Dedifferentiated amniotic fluid mesenchymal stem cell (primary cell): ENCODE data around the gene ASPDH.

ENCODE experiments used
- DNase-seq: peaks from one replicate; pipeline ENCODE4 v3.0.0-alpha.2; 2016; ENCODE audit errors: extremely low spot score

Gene ASPDH

DNA sequence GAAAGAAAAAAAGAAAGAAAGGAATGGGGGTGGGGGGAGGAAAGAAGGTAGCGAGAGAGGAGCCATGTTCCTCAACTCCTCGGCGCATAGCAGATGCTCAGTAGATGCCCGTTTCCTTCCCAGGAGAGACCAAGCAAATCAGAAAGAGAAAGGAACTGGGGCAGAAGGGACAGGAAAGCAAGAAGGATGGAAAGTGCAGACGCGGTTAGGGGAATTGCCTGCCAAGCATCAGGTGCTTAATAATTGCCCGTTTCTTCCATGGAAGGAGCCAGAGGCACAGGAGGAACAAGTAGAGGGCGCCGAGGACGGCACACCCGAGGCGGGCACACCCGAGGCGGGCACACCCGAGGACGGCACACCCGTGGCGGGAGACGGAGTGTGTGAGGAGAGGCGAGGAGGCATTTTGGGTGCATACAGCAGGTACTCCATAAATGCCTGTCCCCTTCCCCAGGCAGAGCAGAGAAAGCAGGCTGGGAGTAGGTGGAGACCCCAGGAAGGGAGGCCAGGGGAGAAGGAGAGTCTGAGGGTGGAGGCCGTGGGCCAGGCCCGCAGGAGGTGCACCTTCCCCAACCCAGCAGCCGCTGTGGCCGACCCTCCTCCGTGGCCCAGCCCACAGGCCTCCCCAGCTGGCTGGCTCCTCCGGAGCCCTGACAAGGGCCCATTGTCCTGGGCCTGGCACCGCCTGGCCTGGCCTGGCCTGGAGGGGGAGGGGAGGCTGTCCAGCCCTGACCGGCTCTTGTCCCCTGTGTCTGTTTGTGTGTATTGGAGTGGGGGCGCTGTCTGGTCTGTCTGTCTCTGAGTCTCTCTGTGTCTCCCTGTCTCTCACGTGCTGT is 17.3 kb downstream of the ASPDH start:
- DNase-seq = no peak

DNA sequence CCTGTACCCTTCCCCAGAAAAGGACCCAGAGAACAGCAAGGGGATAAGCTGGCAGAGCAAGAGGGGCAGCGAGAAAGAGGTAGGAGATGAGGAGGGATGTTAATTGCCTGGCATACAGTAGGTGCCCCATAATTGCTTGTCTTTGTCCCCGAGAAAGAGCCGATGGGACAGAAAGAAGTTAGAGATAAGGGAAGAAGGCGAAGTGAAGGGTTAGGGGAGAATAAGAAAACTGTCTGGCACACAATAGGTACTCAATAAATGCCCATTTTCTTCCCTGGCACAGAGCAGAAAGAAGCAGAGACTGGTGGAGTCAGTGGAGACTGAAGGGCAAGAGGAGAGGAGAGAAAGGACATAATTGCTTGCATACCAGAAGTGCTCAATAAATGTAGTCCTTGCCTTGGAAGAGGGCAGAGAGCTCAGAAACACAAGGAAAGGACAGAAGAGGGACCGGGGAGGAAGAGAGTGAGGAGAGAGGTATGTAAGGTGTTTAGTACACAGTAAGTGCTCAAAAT is 18.6 kb downstream of the ASPDH start:
- no peak for DNase-seq

DNA sequence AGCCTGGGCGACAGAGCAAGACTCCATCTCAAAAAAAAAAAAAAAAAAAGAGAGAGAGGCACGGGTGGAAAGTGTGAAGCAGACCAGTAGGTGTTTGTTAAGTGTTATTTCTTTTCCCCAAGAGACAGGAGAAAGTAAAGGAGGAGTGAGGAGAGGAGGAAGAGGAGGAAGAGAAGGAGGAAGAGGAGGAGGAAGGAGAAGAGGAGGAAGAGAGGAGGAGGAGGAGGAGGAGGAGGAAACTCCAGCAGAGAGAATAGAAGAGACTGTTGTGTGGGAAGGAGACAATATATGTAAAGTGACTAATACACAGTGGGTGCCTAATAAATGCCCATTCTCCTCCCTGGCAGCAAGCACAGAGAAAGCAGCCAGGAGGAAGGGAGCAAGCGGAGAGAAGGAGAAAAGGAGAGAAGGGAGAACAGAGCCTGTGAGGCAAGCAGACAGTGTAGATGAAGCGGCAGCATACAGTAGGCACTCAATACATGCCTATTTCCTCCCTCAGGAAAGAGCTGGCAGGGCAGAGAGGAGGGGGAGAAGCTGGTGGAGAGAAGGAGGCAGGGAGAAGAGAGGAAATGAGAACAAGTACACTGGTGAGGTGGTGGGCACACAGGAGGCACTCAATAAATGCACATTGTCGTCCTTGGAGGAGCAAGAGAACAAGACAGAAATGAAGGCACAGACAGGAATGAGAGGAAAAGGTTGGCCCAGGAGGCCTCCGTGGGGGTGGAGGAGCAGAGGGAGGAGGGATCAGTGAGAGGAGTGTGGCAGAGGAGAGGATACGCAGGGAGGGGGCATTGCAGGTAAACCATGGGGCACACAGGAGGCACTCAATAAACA is 19.3 kb downstream of the ASPDH start:
- DNase-seq = no peak

DNA sequence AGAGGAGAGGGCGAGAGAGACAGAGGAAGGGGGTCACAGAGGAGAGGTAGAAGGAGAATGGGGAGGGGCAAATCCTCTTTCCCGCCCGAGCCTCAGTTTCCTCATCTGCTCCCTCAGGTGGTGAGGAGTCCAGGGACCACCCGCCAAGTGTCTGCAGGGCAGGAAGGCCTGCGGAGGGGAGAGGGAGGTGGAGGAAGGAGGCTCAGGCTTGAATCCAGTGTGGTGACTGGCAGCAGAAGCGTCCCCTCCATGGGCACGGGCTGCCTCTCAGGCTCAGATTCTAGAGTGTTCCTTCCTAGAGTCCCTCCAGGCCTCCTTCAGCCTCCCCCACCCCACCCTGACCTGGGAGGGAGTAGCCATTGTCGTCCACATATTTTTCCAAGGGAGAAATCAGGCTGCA is 20.5 kb downstream of the ASPDH start:
- DNase-seq = no peak

DNA sequence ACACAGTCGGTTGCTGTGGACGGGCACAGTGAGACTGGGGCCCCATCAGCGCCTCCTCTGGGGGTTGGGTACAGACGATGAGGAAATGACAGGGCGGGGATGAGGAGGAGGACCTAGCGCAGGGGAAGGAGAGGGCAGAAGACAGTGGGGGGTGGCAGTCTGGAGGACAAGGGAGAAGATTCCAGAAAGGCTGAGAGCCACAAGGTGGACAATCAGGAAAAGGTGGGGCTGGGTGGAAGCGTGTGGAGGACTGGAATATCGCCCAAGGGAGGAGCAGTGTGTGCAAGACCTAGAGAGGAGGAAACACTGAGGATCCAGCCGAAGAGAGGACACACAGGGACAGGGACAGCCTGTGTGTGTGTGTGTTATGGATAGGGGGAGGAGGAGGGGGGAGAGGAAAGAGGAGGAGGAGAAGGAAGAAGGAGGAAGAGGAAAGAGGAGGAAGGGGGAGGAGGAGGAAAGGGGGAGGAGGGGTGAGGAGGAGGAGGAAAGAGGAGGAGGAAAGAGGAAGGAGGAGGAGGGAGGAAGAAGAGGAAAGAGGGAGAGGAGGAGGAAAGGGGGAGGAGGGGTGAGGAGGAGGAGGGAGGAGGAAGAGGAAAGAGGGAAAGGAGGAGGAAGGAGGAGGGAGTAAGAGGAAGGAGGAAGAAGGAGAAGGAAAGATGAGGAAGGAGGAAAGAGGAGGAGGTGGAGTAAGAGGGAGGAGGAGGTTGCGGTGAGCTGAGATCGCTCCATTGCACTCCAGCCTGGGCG is 21.2 kb downstream of the ASPDH start:
- no peak for DNase-seq

DNA sequence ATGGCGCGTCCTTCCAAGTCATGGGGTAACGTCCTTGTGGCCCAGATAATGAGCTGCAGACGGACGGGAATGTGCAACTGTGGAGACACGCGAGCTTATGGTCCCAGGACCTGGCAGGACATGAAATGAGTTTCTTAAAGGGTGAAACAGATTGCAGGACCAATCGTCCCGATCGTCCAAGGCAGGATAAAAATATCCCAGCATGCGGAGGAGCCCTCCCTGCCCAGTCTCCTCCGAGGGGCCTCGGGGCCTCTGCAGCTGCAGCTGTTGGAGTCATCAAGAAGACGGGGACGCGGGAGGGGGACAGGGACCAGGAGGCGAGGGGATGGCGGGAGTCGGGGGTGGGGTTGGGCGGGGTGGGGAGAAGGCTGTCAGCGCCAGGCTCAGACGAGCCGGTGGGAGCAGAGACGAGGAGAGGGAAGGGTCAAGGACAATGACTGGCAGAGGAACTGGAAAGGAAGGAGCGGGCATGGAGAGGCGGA is 22.7 kb downstream of the ASPDH start:
- no peak for DNase-seq

DNA sequence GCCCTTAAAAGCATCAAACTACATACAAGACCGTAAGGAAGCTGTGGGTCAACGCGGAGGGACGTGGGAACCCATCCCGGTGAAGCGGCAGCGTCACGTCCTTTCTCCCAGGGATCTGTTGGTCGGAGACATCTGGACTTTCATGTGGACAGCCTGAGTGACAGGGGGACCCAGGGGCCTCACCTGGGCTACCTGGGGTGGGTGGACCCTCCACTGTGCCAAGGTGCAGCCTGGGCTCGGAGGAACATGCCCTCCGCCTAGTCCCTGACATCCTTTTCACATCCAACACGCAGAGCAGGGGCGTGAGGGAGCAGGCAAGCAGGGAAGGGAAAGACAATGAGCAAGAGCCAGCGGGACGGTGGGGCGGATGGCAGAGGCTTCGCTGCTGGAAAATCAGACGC is 23.3 kb downstream of the ASPDH start:
- no peak for DNase-seq

DNA sequence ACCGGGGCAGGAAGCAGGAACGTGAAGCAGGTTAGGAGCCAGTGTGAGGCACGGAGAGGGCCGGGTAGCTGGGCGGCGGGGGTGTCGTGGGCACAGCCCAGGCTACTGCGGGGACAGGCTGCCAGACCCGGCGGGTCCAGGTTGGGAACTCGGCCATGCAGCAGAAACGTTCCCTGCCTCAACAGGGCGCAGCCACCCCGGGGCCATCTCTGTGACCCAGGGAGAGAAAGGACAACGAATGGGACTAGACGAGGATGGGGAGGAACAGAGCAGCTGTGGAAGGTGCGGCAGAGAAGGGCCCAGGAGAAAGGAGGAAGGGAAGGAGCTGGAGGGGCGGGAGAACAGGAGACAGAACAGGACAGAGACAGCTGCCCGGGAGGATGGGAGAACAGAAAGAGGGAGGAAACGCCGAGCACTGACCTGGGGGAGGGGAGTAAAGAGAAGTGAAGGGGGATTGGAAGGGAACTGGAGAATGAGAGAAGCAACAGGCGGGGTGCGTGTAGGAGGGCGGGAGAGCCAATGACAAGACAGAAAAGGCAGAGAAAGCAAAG is 24.2 kb downstream of the ASPDH start:
- no peak for DNase-seq

DNA sequence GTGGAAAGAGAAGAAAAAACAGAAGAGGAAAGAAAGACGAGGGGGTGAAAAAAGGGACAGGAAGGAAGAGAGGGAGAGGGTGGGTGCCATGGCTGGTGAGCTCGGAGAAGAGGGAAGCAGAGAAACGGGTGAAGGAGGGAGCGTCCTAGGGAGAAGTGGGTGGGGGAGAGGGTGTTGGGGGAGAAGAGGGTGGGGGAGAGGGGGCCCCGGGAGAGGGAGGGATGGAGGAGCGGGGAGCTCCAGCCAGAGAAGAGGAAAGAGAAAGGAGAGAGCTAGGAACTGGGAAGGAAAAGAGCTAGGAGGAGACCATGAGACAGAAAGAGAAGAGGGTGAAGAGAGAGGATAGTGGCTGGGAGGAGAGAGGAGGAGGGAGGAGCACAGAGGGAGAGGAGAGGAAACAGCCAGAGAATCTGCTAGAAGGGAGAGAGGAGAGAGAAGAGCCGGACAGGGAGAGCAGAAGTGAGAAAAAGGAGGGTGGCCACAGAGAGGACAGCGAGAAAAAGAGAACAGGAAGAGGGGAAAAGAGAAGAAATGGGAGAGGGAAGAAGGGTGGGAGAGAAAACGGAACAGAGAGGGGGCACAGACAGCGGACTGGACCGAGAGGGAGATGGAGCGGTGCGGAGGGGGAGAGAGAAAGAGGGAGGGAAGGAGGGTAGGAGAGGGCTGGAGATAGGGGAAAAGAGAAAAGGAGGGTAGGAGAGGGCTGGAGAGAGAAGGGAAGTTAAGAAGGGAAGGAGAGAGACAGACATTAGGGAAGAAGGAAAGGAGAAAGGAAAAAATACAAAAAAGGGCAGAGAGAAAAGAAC is 25.1 kb downstream of the ASPDH start:
- DNase-seq = no peak

DNA sequence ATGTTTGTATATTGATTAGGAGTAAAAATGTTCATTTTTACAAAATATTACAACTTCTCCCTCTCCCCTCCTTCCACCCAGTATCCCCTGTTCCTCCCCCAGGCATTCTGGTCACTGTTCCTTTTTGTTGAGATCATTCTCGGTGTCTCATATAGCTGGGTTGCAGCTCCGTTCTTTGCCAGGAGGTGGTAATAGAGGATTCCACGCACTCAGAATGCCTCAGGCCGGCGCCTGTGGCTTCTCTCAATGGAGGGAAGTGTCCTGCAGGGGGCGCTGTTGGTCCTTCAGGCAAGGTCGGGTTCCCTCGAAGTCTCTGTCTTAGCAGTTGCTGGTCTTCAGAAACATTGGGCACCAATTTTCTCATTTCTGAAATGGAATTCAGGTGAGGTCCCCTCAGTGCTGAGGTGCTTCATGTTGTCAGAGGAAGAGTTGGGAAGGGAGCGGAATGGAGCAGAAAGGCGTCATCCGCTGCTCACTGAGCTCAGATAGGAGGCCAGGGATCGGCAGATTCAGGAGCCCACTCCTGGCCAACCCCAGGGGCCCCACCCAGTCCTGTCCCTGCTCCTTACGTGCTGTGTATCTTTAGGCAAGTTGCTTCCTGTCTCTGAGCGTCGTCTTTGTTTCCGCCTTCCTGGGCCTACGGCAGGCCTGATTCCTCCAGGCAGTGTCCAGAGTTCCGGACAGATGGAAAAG is 26.7 kb downstream of the ASPDH start:
- DNase-seq = no peak

DNA sequence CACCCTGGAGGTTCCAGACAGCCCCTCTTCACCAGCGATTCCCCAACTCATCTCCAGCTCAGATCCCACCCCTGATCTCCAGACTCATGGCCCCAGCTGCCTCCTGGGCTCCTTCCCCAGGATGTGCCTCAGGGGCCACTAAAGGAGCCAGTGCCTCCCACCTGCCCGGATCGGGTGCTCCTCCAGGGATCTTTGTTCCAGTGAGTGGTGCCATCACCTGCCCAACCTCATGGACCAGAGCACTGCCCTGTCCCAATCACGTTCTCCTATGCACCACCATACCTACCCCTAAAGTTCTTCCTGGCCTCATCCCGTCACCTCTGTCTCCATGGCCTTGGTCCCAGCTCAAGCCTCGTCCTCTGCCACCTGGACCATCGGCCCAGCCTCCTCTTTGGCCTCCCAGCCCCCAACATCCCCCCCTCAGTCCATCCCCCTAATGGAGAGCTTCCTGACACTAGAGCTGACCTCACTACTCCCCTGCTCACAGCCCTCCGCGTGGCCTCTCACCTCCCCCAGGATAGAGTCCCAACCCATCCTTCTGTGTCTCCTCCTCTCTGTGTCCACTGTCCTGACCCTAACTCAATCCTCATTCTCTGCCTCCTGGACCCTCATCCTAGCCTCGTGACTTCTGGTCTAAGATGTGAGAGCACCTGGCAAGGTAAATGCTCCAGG is 28.3 kb downstream of the ASPDH start:
- no peak for DNase-seq

DNA sequence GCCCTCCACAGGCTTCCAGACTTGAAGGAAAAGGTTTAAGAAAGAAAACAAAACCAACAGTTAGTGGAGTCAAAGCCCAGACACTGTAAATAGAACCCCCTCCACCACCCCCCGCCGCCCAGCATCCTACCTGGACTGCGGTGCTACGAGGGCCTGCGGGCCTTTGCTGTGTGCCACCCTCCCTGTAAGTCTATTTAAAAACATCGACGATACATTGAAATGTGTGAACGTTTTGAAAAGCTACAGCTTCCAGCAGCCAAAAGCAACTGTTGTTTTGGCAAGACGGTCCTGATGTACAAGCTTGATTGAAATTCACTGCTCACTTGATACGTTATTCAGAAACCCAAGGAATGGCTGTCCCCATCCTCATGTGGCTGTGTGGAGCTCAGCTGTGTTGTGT is 30.8 kb downstream of the ASPDH start:
- no peak for DNase-seq

DNA sequence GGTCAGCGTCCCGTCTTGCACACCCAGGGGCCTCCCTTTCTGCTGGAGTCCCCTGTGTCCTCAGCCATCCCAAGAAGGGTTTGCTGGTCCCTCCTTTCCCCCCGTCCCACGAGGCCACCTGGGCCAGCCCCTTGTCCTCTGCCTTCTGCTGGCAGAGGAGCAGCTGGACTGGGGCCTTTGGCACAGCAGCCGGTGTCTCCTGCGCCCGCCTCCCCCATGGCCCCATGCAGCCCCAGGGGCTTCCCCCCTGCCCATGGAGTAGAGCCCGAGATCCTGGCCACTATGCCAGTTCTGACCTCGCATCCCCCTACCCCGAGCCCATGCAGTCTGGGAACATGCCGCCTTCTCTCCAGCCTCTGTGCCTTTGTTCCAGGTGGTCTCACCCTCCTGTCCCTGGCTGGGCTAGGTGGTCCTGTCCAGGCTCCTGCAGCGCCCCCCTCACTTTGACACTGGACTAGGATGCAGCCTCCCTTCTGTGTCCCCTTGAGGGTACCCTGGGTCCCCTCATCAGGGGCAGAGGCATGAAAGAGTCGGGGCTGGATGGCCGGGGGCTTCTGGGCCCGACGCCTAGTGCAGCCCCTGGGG is 31.4 kb downstream of the ASPDH start:
- DNase-seq = no peak

DNA sequence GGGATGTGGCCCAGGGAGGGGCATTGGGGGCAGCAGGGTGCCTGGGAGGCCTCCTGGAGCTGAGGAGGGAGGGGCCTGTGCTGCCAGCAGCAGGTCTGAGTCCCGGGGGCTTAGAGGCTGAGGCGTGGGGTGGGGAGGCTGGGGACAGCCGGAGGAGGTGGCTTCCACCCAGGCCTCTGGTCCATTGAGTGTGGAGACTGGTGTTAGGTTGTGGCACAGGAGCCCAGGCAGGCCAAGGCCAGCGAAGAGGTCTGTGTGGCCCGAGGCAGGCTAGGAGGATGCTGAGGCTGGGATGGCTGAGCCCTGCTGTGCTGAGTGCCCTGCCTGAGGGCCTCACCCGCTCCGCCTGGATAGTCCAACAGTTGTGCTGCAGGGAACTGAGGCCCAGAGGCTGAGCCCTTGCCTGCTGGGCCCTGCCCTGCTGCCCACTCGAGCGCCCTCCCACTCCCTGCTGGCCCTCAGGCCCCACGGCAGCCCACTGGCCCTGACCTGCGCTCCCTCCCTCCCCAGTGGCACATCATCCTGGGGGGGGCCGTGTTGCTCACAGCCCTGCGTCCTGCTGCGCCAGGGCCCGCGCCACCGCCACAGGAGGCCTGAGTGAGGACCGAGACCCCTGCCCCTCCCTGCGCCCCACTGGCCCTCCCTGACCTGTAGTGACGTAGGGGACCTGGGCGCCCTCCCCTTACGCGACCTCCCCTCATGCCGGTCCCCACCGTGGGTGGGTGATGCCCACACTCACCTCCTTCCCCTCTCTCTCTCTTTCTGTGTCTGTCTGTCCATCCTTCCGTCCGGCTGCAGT is 32.2 kb downstream of the ASPDH start:
- no peak for DNase-seq

DNA sequence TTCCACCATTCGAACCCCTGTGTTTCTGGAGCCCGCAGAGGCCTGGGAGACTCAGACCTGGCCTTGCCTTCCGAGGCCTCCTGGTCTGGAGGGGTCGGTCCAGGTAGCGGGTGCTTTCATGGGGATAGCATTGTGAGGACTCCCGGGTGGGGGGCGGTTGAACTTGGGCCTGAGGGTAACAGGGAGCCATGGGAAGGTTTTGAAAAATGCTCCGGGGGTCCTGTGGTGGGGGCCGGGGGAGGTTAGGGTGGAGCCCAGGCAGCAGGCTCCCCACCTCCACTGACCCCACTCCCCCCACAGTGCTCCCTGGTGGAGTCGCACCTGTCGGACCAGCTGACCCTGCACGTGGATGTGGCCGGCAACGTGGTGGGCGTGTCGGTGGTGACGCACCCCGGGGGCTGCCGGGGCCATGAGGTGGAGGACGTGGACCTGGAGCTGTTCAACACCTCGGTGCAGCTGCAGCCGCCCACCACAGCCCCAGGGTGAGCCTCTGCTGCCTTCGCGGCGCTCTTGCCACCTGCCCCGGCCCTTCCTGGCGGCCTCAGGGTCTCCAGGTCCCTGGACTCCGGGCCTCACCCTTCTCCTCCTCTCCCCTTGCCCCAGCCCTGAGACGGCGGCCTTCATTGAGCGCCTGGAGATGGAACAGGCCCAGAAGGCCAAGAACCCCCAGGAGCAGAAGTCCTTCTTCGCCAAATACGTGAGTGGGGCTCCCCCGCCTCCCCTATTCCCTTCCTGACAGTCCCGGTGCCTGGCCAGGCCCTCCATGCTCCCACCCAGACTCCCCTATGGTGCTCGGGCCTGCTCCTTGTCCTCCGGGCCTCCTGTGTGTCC is 33.2 kb downstream of the ASPDH start:
- DNase-seq = no peak

DNA sequence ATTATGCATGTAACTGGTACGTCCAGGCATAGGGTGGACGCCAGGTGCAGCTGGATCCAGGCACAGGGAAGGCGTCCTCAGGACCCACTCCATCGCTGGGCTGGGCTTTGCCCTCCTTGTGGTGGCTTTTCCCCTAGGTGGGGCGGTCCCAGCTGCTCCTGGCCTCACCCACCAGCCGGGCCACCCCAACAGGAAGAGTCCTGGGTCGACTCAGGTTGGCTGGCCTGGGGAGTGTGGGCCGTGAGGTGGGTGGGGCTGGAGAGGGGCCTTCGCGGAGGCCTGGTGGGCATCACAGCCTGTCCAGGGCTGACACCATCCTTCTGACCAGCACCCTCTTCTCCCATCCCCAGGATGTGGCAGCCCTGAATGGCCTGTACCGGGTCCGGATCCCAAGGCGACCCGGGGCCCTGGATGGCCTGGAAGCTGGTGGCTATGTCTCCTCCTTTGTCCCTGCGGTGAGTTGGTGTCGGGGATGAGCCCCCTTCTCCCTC is 33.9 kb downstream of the ASPDH start:
- DNase-seq = no peak
